HG03108 (cell line): Measurements from ENCODE around the gene CKS1B.

Experiments used
- ATAC-seq: cut with Tn5 transposase; IDR thresholded peaks from one replicate; pipeline ENCODE4 v1.9.1; 2021; ENCODE audit warnings: moderate library complexity; ENCODE audit not compliant: unreplicated experiment

Gene CKS1B

GRCh38 chr1:155000411-155000725, 25.9 kb downstream of the CKS1B start:
- no peak for ATAC-seq

GRCh38 chr1:155000726-155001424, 26.4 kb downstream of the CKS1B start:
- peak; percentile 41 for ATAC-seq

GRCh38 chr1:155001425-155001674, 26.9 kb downstream of the CKS1B start:
- ATAC-seq, result no peak

DNA sequence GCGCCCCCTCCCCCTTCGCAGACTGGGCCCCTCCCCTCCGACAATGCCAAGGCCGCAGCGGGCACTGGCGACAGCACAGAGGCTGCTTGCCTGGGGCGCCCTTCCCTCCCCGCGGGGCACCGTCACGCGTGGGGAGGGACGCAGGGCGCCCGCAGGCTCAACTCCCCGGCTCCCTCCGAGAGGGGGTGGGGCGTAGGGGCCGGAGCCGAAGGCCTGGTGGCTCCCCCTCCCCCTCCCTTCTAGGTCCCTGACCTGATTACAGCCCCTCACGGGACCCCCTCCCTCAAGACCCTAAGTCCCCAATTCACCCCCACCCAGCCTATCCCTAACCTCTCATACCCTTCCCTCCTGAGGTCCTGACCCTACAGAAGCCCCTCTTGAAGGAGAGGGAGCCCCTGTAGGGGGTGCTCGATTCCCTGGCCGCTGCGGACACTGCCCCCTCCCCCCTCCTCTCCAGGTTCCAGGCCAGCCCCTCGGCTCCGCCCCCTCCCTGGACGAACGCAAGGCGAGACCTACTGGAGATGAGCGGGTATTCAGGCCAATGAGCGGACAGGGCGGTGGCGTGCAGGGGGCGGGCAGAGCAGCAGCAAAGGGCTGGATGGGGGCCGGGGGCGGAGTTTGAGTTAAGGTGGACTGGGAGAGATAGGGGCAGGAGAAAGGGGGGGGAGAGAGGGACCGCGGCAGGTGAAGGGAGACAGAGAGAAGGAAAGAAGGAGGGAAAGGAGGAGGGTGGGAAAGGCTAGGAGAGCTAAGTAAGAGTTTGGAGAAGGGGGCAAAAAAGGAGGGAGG, 27.4 kb downstream of the CKS1B start:
- peak; percentile 47 for ATAC-seq

DNA sequence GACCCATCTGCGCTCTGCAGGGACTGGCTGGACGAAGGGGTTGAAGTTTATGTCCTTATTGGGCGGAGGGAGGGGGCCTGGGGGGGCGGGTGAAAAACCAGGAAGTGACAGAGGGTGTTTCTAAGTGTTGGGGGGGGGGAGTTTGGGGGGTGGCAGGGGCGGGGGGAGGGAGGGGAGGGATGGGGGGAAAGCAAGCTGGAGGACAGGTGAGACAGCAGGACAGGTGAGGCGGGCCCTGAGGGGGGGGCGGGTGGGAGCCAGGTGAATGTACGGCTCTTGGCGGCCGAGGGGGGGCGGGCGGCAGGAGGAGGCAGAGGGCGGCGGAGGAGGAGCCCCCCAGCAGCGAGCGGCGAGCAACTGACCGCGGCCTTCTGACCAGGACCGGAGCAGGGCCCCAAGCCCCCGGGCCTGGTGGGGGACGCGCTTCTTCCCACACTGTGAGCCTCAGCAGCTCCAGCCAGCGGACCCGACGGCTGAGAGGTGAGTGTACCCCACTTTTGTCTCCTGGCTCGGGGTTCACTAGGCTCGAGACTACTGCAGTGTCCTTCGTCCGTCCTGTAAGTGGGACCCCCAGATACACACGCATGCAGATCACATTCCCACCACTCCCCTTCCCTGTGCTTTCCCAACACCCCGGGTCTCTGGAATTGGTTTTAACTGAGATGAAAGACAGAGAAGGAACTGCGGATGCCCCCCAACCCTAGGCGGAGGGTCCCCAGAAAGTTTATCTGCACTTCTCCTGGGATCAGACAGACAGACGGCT, 28.2 kb downstream of the CKS1B start, which contains the start of gene ZBTB7B:
Gene ZBTB7B (plus strand): TSS at position 339 of the 763 bp plus-strand sequence. CDS start 11,859 bp downstream, outside the sequence.
- no peak for ATAC-seq

GRCh38 chr1:155003227-155003765, 28.8 kb downstream of the CKS1B start:
- no peak for ATAC-seq

DNA sequence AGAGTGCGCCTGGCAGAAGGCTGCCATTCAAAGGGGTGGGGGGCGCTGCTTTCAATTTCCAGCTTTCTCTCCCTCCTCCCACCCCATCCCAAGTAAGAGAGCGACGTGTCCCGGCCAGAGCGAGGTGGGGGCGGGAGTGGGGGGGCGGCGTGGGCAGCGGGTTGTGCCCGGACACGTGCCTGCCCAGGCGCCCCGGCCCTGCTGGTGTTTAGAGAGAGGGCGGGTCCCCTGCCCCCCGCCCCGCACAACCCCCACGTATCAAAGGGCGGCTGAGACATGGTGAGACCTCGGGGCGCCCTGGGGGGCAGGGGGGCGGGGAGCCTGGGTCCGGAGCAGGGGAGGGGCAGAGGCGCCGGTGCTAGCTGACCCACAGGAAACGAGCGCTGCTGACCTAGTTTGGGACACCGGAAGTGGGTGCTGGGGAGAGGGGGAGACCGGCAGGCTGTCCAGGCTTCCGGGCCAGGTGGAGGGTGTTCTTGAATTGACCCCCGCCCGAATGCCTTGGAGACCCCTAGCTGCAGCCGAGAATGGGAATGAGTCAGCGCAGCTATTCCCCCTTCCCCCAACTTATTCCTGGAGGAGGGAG, 29.4 kb downstream of the CKS1B start:
- ATAC-seq, result no peak

DNA sequence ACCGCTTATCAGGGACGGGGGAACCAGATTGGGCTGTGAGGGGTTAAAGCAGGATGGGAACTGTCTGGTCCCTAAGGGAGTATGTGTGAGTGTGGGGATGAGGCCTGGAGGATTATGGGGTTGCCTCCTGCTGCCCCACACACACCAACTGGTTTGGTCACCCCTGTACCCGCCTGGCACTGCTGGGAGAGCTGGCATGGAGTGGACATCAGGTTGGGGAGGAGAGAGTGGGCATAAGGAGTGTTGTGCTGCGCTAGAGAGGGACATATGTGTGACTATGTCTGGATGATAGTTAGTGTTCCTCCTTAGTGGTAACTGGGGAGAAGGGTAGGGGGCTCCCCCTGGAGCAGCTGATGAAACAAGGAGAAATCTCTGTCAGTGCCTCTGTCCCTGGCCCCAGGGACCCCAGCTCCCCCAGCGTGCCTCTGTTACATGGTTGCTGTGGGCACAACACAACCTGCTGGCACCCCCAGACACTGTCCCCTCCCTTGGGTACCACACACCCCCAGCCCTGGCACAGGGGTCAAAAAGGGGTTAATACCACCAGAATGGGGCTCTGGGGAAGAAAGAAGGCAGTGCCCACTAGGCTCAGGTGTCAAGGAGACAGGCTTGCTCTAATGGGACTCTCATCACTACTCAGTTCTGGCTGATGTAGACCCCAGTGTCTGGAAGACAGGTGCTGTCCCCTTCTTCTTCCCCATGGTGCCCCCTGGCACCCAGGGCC, 30.0 kb downstream of the CKS1B start:
- ATAC-seq, result no peak

DNA sequence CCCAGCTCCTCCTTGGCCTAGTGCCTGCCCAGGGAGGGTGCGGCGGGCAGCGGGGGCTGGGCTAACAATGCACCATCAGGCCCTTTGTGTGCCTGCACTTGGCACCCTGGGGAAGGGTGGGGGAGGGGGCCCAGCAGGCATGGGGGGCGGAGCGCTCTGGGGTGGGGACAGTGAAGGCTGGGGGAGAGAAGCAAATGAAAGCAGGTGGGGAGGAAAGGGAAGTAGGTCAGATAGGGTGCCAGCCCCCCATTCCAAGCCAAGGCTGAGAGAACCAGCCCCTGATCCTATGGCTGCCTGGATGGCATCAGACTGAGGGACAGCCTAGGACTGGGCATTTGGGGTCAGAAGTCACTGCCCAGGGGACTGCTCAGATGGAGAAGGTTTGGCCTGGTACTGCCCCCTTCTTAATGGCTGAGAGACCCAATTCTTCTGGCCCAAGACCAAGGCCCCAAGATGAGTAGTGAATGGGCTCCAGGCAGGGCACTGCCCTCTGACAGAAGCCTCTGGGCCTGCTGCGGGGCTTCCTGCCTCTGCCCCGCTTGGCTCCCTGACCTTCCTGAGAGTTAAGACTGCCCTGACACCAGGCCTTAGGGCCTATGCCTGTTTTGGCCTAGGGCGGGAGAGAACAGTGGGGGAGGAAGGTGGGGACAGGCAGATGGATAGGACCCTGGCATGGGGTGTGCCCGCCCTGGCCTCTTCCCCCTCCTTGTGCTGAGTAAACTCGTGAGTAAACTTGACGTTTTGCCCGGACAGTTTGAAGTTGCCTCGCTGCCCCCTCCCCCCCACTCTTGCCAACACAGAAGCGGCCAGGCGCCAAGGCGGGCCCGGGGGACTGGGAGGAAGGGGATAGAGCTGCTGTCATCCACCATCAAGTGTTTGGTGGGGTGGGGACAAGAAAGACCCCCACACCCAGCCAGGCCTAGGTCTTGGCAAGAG, 30.9 kb downstream of the CKS1B start:
- ATAC-seq, result no peak

DNA sequence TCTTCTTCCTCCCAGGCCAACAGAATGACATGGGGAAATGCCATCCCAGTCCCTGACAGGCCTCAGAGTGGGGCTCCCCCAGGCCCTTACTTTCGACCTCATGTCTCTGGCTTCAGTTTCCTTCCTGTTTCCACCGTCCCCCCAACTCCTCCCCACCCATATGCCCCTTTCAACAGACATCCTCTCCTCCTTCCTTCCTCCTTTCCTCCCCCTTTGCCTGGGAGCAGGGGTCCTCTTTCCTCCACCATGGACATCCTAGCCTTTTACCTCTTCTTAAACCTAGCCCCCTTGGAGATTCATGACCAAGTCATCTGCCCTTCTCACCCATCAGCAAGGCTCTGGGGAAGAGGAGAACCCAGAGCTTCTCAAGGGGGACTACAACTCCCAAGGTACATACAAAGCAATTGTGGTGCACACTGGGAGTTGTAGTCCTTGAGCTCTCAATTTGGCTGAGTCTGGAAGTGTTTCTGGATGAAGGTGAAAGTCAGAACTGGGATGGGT, 32.2 kb downstream of the CKS1B start:
- ATAC-seq, result no peak

DNA sequence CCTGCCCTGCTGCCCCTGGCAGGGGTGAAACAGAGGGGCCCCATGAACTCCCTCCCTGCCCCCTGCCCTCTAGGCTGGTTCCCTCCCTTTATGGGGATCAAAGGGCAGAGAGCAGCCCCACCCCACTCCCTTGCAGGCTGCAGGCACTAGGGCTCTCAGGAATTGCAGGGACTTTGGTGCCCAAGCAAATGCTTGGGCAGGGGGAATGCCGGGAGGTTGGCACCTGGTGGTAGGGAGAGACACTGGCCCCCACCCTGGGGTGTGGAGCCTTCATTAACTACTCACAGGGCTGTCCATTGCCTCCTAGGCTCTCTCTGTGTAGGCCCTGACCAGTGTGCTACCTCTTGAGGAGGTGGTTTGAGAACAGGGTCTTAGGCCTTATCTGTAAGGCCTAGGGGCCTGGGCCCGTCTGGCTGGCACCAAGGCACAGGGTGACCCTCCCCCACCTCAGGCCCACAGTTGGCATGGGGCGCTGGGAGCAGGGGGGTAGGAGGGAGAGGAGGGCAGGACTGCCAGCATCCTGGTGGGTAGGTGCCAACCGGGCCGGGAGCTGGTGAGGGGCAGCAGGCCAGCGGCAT, 32.9 kb downstream of the CKS1B start:
- ATAC-seq, result no peak

GRCh38 chr1:155008015-155008941, 33.8 kb downstream of the CKS1B start:
- ATAC-seq, result no peak

GRCh38 chr1:155009221-155009711, 34.8 kb downstream of the CKS1B start:
- no peak for ATAC-seq

GRCh38 chr1:155009742-155010141, 35.3 kb downstream of the CKS1B start:
- ATAC-seq, result no peak

GRCh38 chr1:155010211-155010918, 35.9 kb downstream of the CKS1B start:
- ATAC-seq, result no peak

DNA sequence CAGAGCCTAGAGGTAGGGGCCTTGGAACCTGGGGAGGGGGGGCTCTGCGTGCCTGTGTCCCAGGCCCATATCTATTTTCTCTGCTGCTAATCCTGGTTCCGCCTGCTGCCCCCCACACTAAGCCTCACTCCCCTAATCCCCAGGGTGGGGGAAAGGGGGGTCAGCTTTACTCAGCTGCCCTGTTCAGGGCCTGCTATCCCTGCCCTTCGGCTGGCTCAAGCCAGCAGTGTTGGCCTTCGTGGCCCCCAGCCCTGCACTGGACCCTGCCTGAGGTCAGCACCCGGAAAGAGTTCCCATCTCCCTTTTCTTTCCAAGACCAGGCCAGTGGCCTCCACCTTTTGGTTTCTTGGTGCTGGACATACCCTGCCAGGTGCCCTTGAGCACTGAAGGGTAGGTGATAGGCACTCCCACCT, 36.5 kb downstream of the CKS1B start:
- no peak for ATAC-seq

DNA sequence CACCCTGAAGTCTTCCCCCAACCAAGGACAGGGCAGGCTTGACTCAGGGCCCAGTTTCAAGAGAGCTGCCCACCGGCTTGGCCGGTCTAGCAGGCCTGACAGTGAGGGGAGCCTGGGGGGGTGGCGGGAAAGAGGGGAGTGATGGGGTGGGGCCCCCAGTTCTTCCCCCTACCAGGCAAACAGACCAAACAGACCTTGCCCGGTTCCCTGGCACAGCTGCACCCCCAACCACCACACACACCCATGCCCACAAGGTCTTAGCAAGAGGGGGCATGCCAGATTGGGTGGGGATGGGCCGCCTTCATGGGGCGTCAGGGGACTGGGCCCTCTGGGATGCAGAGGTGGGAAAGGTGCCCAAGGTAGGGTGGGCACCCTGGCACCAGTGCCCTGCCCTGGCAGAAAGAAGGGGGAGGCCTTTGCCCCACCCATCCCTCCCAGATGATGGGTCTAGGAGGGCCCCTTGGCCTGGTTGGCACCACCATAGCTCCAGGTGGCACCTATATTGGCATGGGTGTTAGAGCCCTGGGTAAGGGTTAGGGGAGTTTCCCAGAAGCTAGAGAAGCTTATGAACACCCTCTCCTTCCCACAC, 37.0 kb downstream of the CKS1B start:
- ATAC-seq, result no peak
